OCI-LY7 (cell line): ENCODE measurements around the gene CD80.

Source experiments
- EZH2phosphoT487 ChIP-seq: fragments of 200-600 bp; sonication (generic); IDR thresholded peaks from 2 replicates; pipeline ENCODE4 v1.6.1; 2018; ENCODE audit warnings: low read depth, borderline replicate concordance, mild to moderate bottlenecking, mixed run types, antibody characterized with exemption, low read length, moderate library complexity, mixed read lengths
- TF ChIP-seq, protein P1 (sequence below): fragments of 200-600 bp; sonication (generic); conservative IDR thresholded peaks from 2 replicates; pipeline ENCODE4 v1.5.1; 2014; ENCODE audit warnings: mild to moderate bottlenecking, antibody characterized with exemption, low read length, moderate library complexity, mixed read lengths

DNA sequence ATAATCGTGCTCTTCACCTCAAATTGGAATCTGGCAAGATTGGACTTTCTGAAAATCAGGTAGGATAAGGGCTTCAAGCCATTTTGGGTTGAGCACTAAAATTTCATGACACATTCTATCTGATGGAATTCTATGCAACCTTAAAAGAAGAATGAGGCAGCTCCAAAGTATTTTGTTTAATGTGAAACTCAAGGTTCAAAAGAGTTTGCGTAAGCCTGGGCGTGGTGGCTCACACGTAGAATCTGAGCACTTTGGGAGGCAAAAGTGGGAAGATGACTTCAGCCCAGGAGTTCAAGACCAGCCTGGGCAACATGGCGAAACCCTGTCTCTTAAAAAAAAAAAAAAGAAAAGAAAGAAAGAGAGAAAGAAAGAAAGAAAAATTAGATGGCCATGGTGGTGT is 34.7 kb upstream of the CD80 start:
- TF ChIP-seq, protein P1, sequence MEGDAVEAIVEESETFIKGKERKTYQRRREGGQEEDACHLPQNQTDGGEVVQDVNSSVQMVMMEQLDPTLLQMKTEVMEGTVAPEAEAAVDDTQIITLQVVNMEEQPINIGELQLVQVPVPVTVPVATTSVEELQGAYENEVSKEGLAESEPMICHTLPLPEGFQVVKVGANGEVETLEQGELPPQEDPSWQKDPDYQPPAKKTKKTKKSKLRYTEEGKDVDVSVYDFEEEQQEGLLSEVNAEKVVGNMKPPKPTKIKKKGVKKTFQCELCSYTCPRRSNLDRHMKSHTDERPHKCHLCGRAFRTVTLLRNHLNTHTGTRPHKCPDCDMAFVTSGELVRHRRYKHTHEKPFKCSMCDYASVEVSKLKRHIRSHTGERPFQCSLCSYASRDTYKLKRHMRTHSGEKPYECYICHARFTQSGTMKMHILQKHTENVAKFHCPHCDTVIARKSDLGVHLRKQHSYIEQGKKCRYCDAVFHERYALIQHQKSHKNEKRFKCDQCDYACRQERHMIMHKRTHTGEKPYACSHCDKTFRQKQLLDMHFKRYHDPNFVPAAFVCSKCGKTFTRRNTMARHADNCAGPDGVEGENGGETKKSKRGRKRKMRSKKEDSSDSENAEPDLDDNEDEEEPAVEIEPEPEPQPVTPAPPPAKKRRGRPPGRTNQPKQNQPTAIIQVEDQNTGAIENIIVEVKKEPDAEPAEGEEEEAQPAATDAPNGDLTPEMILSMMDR, result no peak
- TF ChIP-seq EZH2phosphoT487, result no peak
